ENCODE data around the gene CCDC97. TPM values are rescaled to one million over a fixed set of nuclear protein-coding genes. Genes with fewer than 3 reads are reported as not detected.
A peak's percentile ranks its signal among the peaks of the same experiment; 100 is the strongest.
"Not testable (repeated sequence)": the region's sequence is repeated elsewhere in the genome, so short reads cannot be mapped to it uniquely, and the experiment has no call there.

CCDC97 gene
- total RNA-seq, 1 donor from 2014 or later, result 15.5 TPM

GRCh38 chr19:41334793-41335192 is 24.8 kb downstream of the CCDC97 start:
- H3K4me1 ChIP-seq, result peaks cover 13% of the 10 kb centered on the region
- intact Hi-C loops (cut with micrococcal nuclease), result no loop called here
- no peak for TF ChIP-seq CTCF (IDR thresholded peaks at IDR 0.05; ENCODE audit: borderline replicate concordance)
- H3K27me3 ChIP-seq (ENCODE audit: low read depth), result no peaks in the 10 kb centered on the region
- no peak overlapping the region for H3K4me3 ChIP-seq
- peaks cover 40% of the 10 kb centered on the region for H3K36me3 ChIP-seq
- H3K27ac ChIP-seq (replicated peaks), result peak overlapping the region; percentile 54
- H3K9me3 ChIP-seq (replicated peaks), result no peaks in the 10 kb centered on the region
- DNase-seq, result no peak

GRCh38 chr19:41335467-41335866 is 25.5 kb downstream of the CCDC97 start:
- Histone ChIP-seq H3K4me3 (no peak overlapping the region), H3K27ac (replicated peaks) (peak overlapping the region; percentile 54), H3K27me3 (ENCODE audit: low read depth) (no peaks in the 10 kb centered on the region), H3K36me3 (peaks cover 34% of the 10 kb centered on the region), H3K4me1 (peaks cover 13% of the 10 kb centered on the region), H3K9me3 (replicated peaks) (no peaks in the 10 kb centered on the region)
- TF ChIP-seq CTCF (IDR thresholded peaks at IDR 0.05; ENCODE audit: borderline replicate concordance), result no peak
- intact Hi-C loops (cut with micrococcal nuclease), result no loop called here
- DNase-seq, result no peak

- H3K27me3 ChIP-seq (ENCODE audit: low read depth), result no peaks in the 10 kb centered on the region
- no peaks in the 10 kb centered on the region for H3K9me3 ChIP-seq (replicated peaks)
- peaks cover 12% of the 10 kb centered on the region for H3K4me1 ChIP-seq
- DNase-seq, result no peak
- intact Hi-C loops (cut with micrococcal nuclease), result no loop called here
- H3K4me3 ChIP-seq, result no peak overlapping the region
- no peak overlapping the region for H3K27ac ChIP-seq (replicated peaks)
- H3K36me3 ChIP-seq, result peaks cover 41% of the 10 kb centered on the region
- no peak for TF ChIP-seq CTCF (IDR thresholded peaks at IDR 0.05; ENCODE audit: borderline replicate concordance)
Observed at GRCh38 chr19:41339936-41340335, 30.0 kb downstream of the CCDC97 start.

GRCh38 chr19:41341669-41342490 is 31.9 kb downstream of the CCDC97 start:
- intact Hi-C loops (cut with micrococcal nuclease), result no loop called here
- TF ChIP-seq CTCF (IDR thresholded peaks at IDR 0.05; ENCODE audit: borderline replicate concordance), result no peak
- Histone ChIP-seq H3K9me3 (replicated peaks) (no peaks in the 10 kb centered on the region), H3K27ac (replicated peaks) (no peak overlapping the region), H3K36me3 (peaks cover 44% of the 10 kb centered on the region), H3K27me3 (ENCODE audit: low read depth) (no peaks in the 10 kb centered on the region), H3K4me1 (peaks cover 4% of the 10 kb centered on the region), H3K4me3 (no peak overlapping the region)
- DNase-seq, result no peak

- Histone ChIP-seq H3K9me3 (replicated peaks) (no peaks in the 10 kb centered on the region), H3K4me3 (no peak overlapping the region), H3K27me3 (ENCODE audit: low read depth) (no peaks in the 10 kb centered on the region), H3K36me3 (peaks cover 43% of the 10 kb centered on the region), H3K4me1 (peaks cover 9% of the 10 kb centered on the region), H3K27ac (replicated peaks) (no peak overlapping the region)
- no peak for DNase-seq
- no peak for TF ChIP-seq CTCF (IDR thresholded peaks at IDR 0.05; ENCODE audit: borderline replicate concordance)
- intact Hi-C loops (cut with micrococcal nuclease), result no loop called here
Observed at GRCh38 chr19:41344162-41344561, 34.2 kb downstream of the CCDC97 start.

GRCh38 chr19:41346916-41347315 is 36.9 kb downstream of the CCDC97 start:
- H3K4me1 ChIP-seq, result peaks cover 33% of the 10 kb centered on the region
- H3K4me3 ChIP-seq; DNase-seq; H3K9me3 ChIP-seq (replicated peaks); H3K27me3 ChIP-seq (ENCODE audit: low read depth); intact Hi-C loops (cut with micrococcal nuclease); H3K27ac ChIP-seq (replicated peaks): not testable (repeated sequence)
- peaks cover 29% of the 10 kb centered on the region for H3K36me3 ChIP-seq
